GM19025 (cell line): ENCODE data around the gene TRUB1.

ENCODE experiments used
- ATAC-seq: cut with Tn5 transposase; IDR thresholded peaks from one replicate; pipeline ENCODE4 v1.9.1; 2021; ENCODE audit warnings: mild to moderate bottlenecking, low read depth, moderate library complexity; ENCODE audit not compliant: unreplicated experiment

Gene TRUB1

DNA sequence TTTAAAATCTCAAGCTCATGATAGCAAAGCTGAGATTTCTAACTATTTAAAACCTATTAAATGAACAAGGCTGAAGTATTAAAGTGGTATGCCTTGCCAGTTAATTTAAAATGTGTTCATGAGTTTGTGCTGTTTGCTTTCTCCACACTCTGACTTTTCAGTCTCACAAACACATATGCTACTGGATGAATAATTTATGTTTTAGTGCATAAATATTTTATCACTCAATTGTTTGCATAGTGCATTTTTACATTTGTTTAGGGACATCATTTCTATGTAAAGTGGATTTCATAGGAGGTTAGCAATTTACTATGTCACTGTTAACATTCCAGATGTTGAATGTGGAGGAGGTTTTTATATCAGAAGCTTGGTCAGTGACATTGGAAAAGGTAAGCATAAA is 36.0 kb downstream of the TRUB1 start:
- ATAC-seq, result no peak

DNA sequence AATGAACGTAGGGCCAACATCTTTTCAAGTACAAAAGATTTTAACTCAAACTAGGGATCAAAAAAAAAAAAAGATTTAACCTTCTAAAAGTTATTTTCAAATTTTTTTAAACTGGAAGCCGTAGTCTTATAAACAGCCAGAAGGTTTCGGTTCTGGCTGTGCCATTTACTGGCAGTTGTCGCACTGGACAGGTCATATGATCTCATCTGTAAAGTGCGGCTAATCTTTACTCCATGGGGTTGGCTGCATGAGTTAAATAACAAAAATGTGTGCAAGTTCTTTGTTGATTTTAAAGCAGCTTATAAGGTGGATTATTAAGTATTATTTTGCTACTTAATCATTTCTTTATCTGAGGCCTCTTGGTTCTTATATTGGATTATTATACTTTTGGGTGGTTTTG is 36.6 kb downstream of the TRUB1 start:
- no peak for ATAC-seq

DNA sequence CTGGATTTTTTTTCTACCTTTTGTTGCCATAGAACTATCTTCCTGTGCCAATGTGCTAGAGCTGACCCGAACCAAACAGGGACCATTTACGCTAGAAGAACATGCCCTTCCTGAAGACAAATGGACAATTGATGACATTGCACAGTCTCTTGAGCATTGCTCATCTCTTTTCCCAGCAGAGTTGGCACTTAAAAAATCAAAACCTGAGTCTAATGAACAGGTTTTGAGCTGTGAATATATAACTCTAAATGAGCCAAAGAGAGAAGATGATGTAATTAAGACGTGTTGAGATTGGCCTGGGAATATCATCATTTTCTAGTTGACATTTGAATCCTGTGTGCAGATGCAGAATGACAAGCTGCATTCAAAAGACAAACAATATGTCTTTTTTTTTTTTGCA is 37.1 kb downstream of the TRUB1 start:
- ATAC-seq, result no peak

DNA sequence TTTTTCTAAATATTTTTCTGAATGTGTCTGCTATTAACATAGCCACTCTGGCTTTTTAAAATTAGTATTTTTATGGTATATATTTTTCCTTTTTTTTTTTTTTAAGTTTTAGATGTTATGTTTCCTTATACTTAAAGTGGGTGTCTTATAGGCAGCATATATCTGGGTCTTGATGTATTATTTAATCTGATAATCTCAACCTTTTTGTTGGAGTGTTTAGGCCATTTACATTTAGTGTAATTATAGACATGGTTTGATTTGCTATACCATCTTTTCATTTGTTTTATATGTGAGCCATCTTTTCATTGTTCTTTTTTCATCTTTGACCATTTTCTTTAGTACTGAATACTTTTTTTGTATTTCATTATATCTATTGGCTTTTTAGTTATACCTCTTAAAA is 45.0 kb downstream of the TRUB1 start:
- ATAC-seq, result no peak

DNA sequence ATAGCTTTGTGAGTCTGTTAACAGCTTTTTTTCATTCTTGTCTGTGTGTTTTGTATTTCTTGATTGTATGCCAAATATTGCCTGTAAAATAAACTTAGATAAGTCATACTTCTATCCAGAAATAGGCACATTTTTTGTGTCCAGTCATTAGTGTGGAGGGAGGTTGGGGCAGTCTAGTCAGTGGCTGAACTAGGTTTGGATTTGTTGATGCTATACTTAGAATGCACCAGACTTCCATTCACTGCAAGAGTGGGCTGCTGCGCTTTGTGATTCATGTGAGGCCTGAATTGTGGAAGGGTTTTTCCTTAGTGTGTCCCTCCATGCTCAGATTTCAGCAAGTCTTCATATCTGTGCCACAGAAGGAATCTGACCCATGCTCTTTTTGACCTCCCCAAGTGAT is 50.0 kb downstream of the TRUB1 start:
- ATAC-seq, result no peak

DNA sequence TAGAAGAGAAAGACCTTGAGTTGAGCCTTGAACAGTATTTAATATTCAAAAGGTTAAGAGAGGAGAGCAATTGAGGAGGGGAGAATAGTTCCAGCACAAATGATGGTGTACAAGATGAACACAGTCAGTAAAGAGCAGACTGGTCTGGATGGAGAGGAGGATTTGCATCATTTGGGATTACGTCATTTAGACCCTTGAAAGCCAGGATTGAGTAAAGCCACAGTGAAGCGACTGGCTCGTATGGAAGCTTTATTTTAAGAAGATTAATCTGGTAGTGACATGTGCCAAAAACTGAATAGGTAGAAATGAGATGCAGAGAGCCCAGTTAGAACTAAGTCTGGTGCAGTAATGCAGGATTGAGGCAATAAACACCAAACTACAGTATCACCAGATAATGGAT is 52.6 kb downstream of the TRUB1 start:
- no peak for ATAC-seq

DNA sequence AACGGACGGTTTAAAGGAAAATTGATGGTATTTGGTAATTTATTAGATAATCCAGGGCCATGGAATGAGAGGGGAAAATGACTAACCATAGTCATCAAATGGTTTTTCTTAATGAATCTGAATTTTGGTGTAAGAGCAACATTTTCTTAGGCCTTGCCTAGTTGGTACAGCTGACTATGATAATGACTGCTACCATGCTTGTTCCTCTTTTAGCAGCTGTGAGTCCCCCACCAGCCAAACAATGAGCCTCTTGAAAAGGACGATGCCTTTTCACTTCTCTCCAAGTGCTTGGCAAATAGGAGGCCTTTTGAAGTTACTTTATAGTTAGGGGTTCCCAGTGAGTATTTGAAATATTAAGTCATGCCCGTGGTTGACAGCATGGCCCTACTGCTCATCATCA is 53.0 kb downstream of the TRUB1 start:
- no peak for ATAC-seq

DNA sequence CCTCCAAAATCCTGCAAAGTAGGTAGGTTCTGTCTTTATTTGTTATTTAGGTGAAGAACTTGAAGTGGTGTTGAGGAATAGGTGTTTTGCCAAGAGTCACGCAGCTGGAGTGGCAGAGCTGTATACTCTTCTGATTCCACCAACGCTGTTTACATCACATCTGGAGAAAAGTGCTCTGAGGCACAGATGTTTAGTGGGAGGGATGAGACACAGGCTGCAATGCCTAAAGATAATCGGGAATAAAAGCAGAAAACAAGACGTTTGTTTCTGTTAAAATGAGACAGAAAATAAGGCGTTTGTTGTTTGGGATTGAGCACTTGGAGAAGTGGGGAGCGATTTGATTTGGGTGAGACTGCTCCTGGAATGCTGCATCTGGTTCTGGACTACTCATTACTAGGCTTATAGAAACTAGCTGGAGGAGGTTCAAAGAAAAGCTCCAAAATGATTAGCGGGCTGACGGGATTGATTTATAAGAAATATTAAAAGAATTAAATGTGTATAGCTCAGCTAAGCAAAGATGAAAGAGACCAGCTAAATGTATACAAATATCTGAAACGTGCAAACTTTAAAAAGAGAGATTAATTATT is 54.3 kb downstream of the TRUB1 start:
- ATAC-seq, result no peak

DNA sequence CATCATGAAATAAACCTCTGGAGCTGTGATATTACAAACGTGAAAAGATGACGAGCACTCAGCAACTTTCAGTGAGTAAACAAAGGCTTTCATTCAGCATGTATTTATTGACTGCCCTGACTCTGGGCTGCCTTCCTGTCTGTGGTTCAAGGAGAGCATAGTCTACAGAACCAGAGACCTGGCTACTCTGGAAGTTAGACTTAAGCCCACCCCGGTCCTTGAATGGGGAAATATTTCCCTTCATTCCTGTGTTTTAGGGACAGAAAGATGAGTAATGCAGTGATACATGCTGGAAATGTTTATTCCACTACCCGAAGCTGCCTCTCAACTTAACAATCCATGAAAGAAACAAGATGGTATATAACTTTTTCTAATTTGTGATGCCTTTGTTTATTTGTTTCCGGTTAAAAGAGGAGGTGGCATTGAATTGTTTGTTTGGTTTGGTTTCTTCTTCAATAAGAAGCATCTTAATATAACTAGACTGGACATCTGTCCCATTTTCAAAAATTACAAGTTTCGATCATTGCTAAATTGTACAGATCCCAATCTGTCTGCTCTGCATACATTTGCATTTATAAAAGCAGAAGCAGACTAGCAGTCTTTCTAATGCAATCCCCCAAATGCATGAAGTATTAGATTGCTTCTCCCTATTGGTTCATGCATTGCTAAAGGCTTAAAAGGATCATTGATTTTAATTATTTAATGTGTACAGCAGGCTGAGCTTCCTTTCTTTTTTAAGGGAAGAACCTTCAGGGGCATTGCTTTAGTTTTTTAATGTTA is 57.7 kb downstream of the TRUB1 start:
- no peak for ATAC-seq

DNA sequence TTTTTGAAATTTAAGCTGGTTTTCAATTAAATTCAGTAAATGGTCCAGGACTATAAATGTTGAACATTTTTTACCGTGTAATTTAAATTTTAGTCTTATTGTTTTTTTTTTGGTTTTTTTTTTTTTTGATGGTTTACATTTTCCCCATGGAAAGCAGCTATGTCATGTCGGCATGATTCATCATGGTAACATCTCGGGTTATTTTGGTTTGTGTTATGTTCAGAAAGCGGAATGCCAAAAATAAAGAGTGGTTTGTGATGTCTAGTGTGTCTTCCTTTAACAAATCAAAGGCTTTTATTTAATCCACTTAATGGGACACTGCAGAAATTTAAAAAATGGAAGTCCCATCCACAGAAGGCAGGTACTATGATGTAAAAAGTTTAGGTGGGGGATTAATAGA is 58.5 kb downstream of the TRUB1 start:
- no peak for ATAC-seq

DNA sequence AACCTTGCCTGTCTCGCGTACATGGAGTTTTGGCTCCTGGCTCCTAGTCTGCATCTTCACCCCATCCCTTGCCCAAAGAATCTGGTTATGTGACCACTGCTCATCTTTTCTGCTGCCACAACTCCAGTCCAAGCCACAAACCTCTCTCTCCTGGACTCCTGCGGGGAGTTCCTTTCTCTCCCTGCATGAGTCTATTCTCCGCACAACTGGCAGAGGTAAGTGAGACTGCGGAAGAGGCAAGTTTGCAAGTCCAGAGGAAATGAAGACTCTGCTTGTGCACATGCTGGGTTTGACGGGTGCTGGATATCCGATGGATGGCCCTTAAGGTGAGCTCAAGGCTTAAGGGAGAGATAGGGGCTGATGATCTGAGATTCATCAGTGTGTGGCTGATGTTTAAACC is 61.0 kb downstream of the TRUB1 start:
- no peak for ATAC-seq

DNA sequence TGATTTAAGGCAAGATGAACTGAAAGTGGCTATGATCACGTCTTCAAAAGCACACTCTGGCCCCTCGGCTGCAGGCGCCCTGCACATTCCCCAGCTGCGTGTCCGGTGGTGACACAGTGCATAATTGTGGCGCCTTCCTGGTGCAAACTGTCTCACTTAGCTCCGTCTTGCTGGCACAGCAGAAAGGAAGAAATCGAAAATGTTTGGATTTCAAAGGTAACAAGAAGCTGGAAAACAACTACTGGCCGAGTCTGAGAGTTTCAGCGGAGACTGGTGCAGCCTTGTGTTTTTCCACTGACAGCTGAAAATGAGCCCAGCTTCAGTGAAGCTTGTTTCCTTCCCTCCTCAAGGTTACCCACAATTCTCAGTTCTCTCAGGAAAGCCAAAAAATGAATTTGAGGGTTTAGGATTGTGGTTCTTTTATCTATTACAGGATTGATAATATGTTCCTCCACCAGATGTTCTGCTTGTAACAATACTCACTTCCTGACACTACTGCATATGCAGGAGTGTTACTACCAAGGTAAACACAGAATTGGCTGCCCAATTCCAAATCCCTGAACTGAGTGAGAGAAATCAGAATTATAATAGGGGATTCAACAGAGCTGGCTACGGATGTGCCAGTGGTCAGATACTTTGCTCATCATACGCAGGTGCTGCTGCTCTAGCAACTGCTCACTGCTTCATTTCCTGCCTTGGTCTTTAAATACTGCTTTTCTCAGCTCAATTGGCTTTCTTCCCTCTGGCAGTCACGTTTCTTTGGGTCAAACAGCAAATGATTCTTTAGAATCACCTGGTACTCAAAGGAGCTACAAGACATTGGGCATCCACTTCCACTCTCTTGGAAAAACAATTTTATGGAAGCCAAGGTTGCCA is 63.7 kb downstream of the TRUB1 start:
- no peak for ATAC-seq

DNA sequence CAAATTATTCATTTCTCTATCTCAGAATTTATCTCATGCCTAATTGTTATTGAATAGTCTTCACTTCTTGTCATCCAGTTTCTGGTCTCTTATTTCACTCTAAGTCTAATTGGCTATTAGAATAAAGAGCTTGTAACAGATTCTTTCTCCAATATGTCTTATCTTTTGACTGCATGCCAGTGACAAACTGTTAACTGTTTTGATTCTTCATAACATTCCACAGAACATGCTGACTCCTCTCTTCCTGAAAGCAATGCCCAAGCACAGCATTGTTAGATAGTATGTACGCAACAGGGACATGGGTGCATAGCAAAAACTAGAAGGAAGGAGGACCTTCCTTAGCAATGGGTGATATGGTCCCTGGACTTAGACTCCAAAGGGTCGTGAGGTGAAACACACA is 65.4 kb downstream of the TRUB1 start:
- no peak for ATAC-seq

DNA sequence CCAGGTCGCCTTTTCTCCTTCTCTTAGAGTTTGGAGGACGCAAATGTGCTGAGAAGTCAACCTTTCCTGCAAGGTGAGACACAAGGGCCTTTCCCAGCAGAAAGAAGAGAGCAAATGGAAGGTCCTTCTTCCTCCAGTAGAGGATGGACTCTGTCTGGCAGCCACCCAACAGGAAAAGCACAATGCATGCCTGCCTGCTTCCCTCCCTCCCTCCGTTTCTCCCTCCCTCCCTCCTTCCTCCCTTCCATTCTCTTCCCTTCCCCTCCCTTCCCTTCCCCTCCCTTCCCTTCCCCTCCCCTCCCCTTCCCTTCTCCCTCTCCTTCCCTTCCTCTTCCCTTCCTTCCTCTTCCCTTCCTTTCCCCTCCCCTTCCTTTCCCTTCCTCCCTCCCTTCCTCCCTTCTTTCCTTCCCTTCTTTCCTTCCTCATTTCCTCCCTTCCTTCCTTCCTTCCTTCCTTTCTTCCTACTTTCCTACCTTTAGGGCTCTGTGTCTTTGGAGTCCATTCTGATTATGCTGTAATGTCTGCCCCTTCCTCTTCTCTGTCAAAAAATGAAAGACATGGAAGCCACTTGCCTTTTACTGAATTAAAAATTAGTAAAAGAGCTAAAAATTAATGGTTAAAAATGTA is 66.4 kb downstream of the TRUB1 start:
- no peak for ATAC-seq

DNA sequence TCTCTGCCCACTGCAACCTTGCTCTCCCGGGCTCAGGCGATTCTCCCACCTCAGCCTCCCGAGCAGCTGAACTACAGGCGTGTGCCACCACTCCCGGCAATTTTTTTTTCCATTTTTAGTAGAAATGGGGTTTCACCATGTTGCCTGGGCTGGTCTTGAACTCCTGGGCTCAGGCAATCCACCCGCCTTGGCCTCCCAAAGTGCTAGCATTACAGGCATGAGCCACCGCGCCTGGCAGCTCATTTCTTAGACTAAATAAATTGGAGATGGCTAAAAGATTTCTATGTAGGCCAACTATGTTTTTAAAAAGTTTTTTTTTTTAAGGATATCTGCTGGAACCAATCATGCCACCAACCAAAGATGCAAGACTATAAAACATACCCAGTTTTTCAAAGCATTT is 67.8 kb downstream of the TRUB1 start:
- no peak for ATAC-seq

DNA sequence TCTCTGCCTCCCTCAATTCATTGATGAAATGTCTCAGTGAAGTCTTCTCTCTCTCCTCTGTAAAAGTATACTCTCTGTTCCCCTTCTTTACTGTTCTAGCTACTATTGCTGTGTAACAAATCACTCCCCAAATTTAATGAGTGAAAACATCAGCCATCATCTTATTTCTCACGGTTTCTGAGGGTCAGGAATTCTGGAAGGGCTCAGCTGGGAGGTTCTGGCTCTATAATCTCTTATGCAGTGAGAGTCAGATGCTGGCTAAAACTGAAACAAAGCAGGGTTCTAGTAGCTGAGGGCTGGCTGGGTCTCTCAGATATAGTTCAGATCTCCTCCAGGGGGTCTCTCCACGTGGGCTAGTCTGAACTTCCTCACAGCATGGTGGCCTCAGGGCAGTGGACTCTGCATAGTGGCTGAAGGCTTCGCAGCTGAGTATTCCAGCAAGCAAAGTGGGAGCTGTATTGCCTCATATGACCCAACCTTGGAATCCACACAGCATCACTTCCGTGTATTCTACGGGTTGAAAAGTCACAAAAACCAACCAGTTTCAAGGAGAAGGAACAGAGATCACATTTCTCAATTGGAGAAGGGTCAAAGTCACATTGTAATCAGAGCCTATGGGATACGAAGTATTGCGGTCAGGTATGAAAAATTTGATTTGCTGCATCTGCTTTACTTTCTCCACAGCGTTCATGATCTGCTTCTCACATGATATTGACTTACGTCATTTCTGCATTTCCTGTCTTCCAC is 80.4 kb downstream of the TRUB1 start:
- no peak for ATAC-seq

DNA sequence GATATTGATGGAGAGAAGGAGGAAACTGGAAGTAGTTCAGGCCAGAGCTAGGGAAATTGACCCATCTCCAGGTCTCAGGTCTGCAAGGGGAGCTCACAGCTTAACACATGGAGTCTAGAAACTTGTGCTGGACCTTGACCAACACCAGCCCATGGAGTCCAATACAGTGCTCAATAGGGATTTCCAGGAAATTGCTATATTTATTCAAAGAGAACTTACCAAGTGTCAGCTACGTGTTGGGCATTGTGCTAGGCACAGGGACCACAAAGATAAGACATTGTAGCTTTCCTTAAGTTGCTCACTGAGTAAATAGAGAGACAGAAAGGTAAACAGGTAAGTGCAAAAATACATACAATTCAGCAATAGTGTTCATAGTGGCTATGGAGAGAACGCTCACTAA is 82.5 kb downstream of the TRUB1 start:
- ATAC-seq, result no peak

DNA sequence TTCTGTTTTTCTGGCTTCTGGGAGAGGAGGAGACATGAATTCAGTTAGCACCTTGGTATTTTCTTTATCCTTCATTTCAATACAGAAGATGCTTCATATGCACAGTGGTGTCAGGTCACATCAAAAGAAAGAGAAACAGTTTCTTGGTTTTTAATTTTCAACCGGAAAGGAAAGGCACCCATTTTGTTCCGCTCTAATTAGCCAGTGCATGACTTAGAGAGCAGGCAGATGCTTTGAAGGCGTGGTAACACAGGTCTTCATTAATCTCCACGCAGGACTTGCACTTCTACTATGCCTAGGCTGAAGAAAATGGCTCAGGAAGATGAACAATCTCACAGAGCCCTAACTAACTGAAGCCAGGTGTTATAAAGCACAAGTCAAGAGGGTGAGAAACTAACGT is 84.7 kb downstream of the TRUB1 start:
- ATAC-seq, result no peak

DNA sequence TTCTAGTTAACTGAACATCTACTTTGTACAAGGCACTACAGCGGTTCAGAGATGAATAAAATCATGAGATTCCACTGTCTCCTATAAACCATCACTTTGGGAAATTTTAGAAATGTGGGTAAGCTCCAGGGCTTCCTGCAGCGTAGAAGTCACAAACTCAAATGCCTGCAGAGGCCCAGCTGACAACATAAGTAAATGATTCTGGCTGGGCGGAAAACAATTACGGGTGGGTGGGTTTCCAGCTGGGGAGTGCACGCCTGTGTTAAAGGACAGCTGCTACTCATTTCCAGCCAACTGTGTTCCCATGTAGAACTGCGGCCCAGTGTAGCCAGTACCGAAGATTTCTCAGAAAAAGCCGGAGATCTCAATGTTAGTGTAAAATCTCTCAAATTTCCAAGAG is 85.7 kb downstream of the TRUB1 start:
- ATAC-seq, result no peak

DNA sequence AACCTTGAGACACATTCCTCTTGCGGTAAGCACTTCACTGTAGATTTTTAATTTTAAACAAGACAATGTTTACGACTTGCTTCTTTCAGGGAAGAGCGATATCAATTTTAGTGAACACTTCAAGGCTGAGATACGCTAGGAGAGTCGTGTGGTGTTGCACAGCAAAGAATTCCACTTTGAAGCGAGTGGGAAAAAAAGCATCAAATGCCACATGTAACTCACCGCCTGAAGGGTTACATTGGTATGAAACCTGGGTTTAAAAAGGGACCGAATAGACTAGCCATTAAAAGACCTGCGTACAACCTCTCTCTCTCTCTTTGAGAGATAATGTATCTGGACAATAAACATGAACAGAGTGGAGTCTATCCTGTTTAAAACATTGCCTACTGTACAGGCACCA is 86.4 kb downstream of the TRUB1 start:
- no peak for ATAC-seq
